Heart left ventricle (tissue), 13 donors: ENCODE data around the gene PLK5.
"Not testable (repeated sequence)": the region's sequence is repeated elsewhere in the genome, so short reads cannot be mapped to it uniquely, and the experiment has no call there.

Source experiments
- CTCF ChIP-seq, 12 donors: fragments of 200-600 bp; sonication (generic) in 4 of 12; IDR thresholded peaks; one replicate each; pipeline versions ENCODE4 v1.5.0 to v1.8.0; 2018 to 2022; ENCODE audit warnings: antibody characterized with exemption in 12 of 12, mild to moderate bottlenecking in 5 of 12
- POLR2A ChIP-seq, 2 donors: fragments of 450-650 bp; IDR thresholded peaks; one replicate each; pipeline ENCODE4 v1.6.1; 2017; ENCODE audit warnings: antibody characterized with exemption in 2 of 2, mild to moderate bottlenecking in 2 of 2, moderate library complexity in 2 of 2
- donor health status: ischemic (EF 13 %, LVEDD 7.1; RV severe dilation, severe dysfunction).
- donor health status: DM: no; HTN: yes; CAD: no.
- donor health status: DM: no; HTN: no; CAD: no.
- donor health status: ischemic (EF 25% LVEDD 6.9; RV normal size, moderate dysfunction).
- donor health status: ischemic (EF 25% LVEDD 5.7; RV mildly dilated, moderate dysfunction).
- donor health status: ischemic (EF 35%, LVEDD 5.7; RV mildly dilated, moderate dysfunction).
- donor health status: nonischemic (EF 11% LVEDD 7.7; RV severe dilation, severe dysfunction).
- donor health status: DM: yes; HTN: yes; CAD: no.
- donor health status: PGD.
- donor health status: ischemic (EF 29% LVEDD 5.4; RV normal size, mild dysfunction).
- donor health status: nonischemic (EF 23%, LVEDD 6.1; RV moderate dilation, normal function).

- not testable (repeated sequence) for TF ChIP-seq POLR2A, CTCF (IDR thresholded peaks at IDR 0.05)
Observed at GRCh38 chr19:1530856-1531255, 7.0 kb downstream of the PLK5 start.
